Measurements from ENCODE around the gene HCFC1. TPM values are rescaled to one million over a fixed set of nuclear protein-coding genes. Genes with fewer than 3 reads are reported as not detected.

HCFC1 gene
- total RNA-seq, 1 donor from 2014 or later, result 42.2 TPM

GRCh38 chrX:153950127-153950526, 21.5 kb downstream of the HCFC1 start:
- ATAC-seq, result no peak
- DNase-seq (ENCODE audit: low spot score), result no peak
- intact Hi-C loops (cut with DNase I), result loop anchor here (5.0 to 10.0 kb wide), 2 partner anchors 183 to 395 kb away; no protein-coding TSS in a partner anchor

GRCh38 chrX:153948847-153949805, 22.5 kb downstream of the HCFC1 start:
- ATAC-seq, result no peak
- intact Hi-C loops (cut with DNase I), result no loop called here

GRCh38 chrX:153948002-153948466, 23.6 kb downstream of the HCFC1 start:
- intact Hi-C loops (cut with DNase I), result no loop called here
- peak; percentile 8 for ATAC-seq

More at GRCh38 chrX:153948847-153949805, 22.5 kb downstream of the HCFC1 start:
- DNase-seq (ENCODE audit: low spot score), result no peak

GRCh38 chrX:153947009-153947769, 24.4 kb downstream of the HCFC1 start:
- intact Hi-C loops (cut with DNase I), result no loop called here
- ATAC-seq (peak; percentile 66), DNase-seq (ENCODE audit: low spot score) (peak; percentile 83)

More at GRCh38 chrX:153948002-153948466, 23.6 kb downstream of the HCFC1 start:
- no peak for DNase-seq (ENCODE audit: low spot score)

- intact Hi-C loops (cut with DNase I), result no loop called here
- ATAC-seq, result no peak
- DNase-seq (ENCODE audit: low spot score), result no peak
Observed at GRCh38 chrX:153945956-153946943, 25.4 kb downstream of the HCFC1 start.

- intact Hi-C loops (cut with DNase I), result no loop called here
- DNase-seq (ENCODE audit: low spot score) (no peak), ATAC-seq (peak; percentile 1)
Observed at GRCh38 chrX:153944800-153945150, 26.8 kb downstream of the HCFC1 start.

- intact Hi-C loops (cut with DNase I), result no loop called here
- DNase-seq (ENCODE audit: low spot score) (peak; percentile 80), ATAC-seq (peak; percentile 34)
Observed at GRCh38 chrX:153944140-153944799, 27.3 kb downstream of the HCFC1 start, which contains the start of gene RENBP. TSS of gene RENBP (minus strand) at chrX:153944643. CDS start at chrX:153944610, 33 bp downstream.

- ATAC-seq (no peak), DNase-seq (ENCODE audit: low spot score) (no peak)
- intact Hi-C loops (cut with DNase I), result no loop called here
Observed at GRCh38 chrX:153941336-153942252, 30.0 kb downstream of the HCFC1 start.

GRCh38 chrX:153939573-153939972, 32.0 kb downstream of the HCFC1 start:
- no peak for DNase-seq (ENCODE audit: low spot score)
- ATAC-seq, result no peak
- intact Hi-C loops (cut with DNase I), result no loop called here

GRCh38 chrX:153938226-153938786, 33.3 kb downstream of the HCFC1 start:
- DNase-seq (ENCODE audit: low spot score), result no peak
- ATAC-seq, result no peak
- intact Hi-C loops (cut with DNase I), result no loop called here

- intact Hi-C loops (cut with DNase I), result no loop called here
- ATAC-seq, result no peak
- no peak for DNase-seq (ENCODE audit: low spot score)
Observed at GRCh38 chrX:153937056-153937455, 34.6 kb downstream of the HCFC1 start.

GRCh38 chrX:153935326-153935851, 36.2 kb downstream of the HCFC1 start:
- ATAC-seq, result peak; percentile 9

GRCh38 chrX:153934762-153935325, 36.8 kb downstream of the HCFC1 start, which contains the start of gene NAA10:
TSS of gene NAA10 (minus strand) at chrX:153935037. CDS start at chrX:153934904, 133 bp downstream.
- peak; percentile 80 for DNase-seq (ENCODE audit: low spot score)
- peak; percentile 94 for ATAC-seq
- intact Hi-C loops (cut with DNase I), result no loop called here

More at GRCh38 chrX:153935326-153935851, 36.2 kb downstream of the HCFC1 start:
- intact Hi-C loops (cut with DNase I), result no loop called here
- no peak for DNase-seq (ENCODE audit: low spot score)

GRCh38 chrX:153934148-153934761, 37.4 kb downstream of the HCFC1 start:
- DNase-seq (ENCODE audit: low spot score) (no peak), ATAC-seq (peak; percentile 6)
- intact Hi-C loops (cut with DNase I), result no loop called here

- DNase-seq (ENCODE audit: low spot score) (no peak), ATAC-seq (no peak)
- intact Hi-C loops (cut with DNase I), result no loop called here
Observed at GRCh38 chrX:153933748-153934147, 37.9 kb downstream of the HCFC1 start.

Measured in sciatic nerve (tissue), 2 donors.